ENCODE measurements around the gene ILF2.

- TF ChIP-seq, protein P1, sequence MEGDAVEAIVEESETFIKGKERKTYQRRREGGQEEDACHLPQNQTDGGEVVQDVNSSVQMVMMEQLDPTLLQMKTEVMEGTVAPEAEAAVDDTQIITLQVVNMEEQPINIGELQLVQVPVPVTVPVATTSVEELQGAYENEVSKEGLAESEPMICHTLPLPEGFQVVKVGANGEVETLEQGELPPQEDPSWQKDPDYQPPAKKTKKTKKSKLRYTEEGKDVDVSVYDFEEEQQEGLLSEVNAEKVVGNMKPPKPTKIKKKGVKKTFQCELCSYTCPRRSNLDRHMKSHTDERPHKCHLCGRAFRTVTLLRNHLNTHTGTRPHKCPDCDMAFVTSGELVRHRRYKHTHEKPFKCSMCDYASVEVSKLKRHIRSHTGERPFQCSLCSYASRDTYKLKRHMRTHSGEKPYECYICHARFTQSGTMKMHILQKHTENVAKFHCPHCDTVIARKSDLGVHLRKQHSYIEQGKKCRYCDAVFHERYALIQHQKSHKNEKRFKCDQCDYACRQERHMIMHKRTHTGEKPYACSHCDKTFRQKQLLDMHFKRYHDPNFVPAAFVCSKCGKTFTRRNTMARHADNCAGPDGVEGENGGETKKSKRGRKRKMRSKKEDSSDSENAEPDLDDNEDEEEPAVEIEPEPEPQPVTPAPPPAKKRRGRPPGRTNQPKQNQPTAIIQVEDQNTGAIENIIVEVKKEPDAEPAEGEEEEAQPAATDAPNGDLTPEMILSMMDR (IDR thresholded peaks at IDR 0.05), result no peak
- no peak for TF ChIP-seq EZH2 (IDR thresholded peaks at IDR 0.05; ENCODE audit: borderline replicate concordance, insufficient read depth, low read depth, low read length, poor library complexity, severe bottlenecking)
These were observed 37.5 kb downstream of the ILF2 start for GRCh38 chr1:153633161-153633753.

All from B cell (primary cell).